Activated CD4-positive, CD25-positive, alpha-beta regulatory T cell treated with anti-CD3 and anti-CD28 coated beads, Interleukin-2, amount 50 U/mL, for 24 hours (primary cell): ENCODE results near the gene RBMS1.
A peak's percentile ranks its signal among the peaks of the same experiment; 100 is the strongest.
"Not testable (repeated sequence)": the region's sequence is repeated elsewhere in the genome, so short reads cannot be mapped to it uniquely, and the experiment has no call there.

Source experiments
- ATAC-seq, 2 donors: fragments of 150-1000 bp; cut with Tn5 transposase; one replicate each; pipeline ENCODE4 v1.10.0; 2021; ENCODE audit warnings: mild to moderate bottlenecking in 1 of 2, moderate library complexity in 1 of 2

RBMS1 gene

GRCh38 chr2:160501370-160501769 is 7.8 kb upstream of the RBMS1 start:
- ATAC-seq: peak in 1 of 2 donors; percentile 32

- ATAC-seq: no peak
Measured at GRCh38 chr2:160499865-160500264, 6.3 kb upstream of the RBMS1 start.

DNA sequence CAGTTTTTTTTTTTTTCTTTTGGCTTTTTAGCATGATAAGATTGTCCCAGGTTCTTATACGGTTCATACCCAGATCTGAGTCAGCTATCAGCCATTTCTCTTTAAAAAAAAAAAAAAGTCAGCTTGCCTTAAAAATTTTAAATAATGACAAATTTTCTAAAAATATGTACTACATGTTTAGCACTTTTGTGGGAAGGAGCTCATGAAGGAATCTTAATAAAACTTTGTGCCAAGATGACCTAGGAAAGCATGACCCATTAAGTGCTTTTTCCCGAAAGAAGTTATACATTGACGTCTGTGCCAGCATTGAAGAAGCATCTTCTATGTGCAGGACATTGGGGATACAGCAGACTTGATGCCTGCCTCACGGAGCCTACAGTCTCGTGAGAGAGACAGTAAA is 4.5 kb upstream of the RBMS1 start:
- ATAC-seq: no peak

- ATAC-seq: no peak
Measured at GRCh38 chr2:160494201-160494644, 616 bp upstream of the RBMS1 start.

GRCh38 chr2:160492401-160493226 is 993 bp downstream of the RBMS1 start:
- ATAC-seq: peak; percentile 27 to 31

DNA sequence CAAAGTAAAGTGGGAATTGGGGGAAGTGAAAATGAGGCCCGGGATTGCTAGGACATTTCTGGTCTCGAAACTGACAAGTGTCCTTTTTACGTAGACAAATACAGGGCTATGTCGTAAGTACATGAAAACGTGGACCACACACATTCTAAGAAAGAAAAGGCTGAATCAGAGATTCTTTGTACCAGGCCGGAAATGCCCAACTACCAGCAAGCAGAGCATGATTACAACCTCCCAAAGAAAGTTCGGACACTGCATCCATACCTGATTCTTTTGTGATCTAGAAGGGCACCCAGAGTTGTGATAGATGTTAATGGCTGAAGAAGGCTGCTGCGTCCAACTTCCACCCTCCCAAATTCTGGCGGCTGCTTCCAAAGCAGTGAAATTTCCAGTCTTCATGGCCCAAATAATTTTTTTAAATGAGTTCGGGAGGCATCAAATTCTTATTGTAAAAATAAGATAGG is 1.7 kb downstream of the RBMS1 start:
- no peak for ATAC-seq

DNA sequence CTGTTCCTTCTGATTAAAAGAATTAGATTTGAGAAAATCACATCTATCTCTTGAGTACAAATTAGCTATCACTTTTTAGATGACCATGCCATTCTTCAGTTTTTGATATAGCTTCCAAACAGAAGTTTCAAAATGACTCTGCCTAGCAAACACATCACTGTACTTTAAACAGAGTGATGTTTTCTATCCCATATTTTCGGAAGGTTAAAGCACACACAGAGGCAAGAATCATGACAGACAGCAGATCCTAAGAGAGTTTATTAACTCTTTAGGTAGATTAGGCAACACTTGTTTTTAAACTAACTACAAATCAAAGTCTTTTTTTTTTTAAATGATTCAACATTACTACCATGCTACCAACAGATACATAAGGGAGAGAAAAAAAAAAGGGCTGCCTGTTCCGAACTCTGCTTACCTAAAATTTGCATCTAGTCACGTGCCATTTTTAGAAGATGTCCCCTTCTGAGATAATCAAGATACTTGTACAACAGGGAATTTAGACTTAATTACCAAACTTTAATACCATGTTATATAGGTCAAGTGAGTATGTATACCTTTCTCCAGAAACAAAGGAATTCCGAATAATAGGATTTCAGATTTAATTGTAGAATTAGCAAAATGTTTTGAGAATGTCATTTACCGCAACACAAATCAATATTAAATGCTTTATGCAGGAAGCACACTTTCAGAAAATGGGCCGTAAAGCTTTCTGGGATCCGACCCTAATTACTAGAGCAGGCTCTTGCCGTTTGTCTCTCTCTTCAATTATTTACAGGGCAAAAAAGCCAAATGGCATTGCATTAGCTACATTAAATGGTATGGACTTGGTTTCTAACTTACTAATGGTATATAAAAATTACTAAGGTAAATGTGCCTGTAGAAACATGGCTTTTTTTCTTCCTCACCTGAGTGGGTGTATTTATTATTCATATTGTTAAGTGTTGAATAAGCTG is 2.6 kb downstream of the RBMS1 start:
- ATAC-seq: no peak

GRCh38 chr2:160489111-160489510 is 4.5 kb downstream of the RBMS1 start:
- peak in 1 of 2 donors; percentile 34 for ATAC-seq

- ATAC-seq: not testable (repeated sequence)
Measured at GRCh38 chr2:160488289-160488688, 5.3 kb downstream of the RBMS1 start.

DNA sequence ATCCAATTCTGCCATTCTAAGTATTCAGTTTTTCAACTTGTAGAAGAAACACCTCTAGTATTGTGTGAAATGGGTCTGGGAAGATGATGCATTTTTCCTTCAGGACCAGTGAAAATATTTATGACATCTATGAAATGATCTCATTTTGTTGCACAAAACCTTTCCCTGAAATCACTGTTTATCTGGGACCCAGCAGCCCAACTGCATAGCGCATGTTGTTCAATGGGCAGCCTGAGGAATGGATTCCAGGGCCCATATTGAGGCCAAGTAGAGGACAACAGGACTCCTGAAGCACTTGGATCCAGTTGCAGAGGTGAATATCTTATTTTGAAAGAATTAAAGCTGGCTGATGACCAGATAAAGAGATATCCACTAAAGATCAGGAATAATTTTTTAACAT is 7.3 kb downstream of the RBMS1 start:
- ATAC-seq: no peak

- peak; percentile 31 to 50 for ATAC-seq
Measured at GRCh38 chr2:160484859-160485520, 8.6 kb downstream of the RBMS1 start.

- peak; percentile 47 to 52 for ATAC-seq
Measured at GRCh38 chr2:160482673-160483072, 10.9 kb downstream of the RBMS1 start.

GRCh38 chr2:160479269-160479668 is 14.3 kb downstream of the RBMS1 start:
- no peak for ATAC-seq

DNA sequence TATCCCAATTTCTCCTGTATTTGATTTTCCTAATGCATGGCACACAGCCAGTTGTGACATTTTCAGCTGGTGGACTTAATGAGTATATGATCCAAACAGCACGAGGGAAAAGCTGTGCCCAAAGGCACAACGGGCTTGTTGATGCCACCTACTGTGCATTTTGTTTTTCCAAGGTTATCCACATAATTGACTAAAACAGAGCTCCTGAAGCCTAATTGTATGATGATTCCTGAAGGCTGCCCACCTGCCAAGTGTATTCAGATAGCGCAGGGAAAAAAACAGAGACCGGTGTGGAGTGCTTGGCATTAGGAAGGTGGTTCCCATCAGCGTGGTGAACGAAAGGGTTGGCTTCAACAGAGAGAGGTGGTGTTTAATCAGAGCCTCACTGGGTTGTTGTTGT is 14.9 kb downstream of the RBMS1 start:
- ATAC-seq: no peak

DNA sequence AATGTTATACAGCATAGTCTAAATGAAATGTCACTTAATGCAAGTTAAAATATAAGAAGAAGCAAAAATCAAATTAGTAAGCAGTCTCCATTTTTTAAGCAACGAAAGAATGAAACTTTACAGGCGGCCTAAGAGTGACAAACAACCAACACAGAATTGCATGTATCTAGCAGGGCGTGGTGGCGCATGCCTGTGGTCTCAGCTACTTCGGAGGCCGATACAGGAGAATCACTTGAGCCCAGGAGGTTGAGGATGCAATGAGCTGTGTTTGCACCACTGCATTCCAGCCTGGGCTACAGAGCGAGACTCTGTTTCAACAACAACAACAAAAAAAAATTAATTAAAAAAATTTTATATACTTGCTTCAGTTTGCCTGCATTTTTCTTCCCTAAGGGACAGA is 16.6 kb downstream of the RBMS1 start:
- no peak for ATAC-seq

GRCh38 chr2:160474891-160475787 is 18.5 kb downstream of the RBMS1 start:
- ATAC-seq: no peak

- ATAC-seq: no peak
Measured at GRCh38 chr2:160474319-160474645, 19.3 kb downstream of the RBMS1 start.

- ATAC-seq: no peak
Measured at GRCh38 chr2:160473468-160474318, 19.9 kb downstream of the RBMS1 start.

DNA sequence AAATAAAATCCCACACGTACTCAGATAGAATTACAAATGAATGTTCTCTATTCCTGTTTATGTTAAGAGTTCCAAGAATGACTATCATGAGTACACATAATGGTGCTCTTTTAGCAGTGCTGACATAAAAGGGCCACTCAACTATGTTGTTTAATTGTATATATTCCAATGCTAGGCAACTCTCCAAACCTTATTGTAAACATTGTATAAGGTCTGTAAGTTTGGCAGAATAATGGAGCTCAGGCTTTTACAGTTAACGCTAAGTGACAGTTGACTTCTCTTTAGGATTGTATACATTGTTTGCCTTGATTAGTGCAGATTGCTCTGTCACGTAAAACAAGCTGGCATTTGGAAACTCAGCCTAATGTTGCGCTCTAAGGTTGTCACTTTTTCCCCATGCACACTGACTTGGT is 20.8 kb downstream of the RBMS1 start:
- no peak for ATAC-seq

GRCh38 chr2:160471950-160472349 is 21.7 kb downstream of the RBMS1 start:
- ATAC-seq: no peak

GRCh38 chr2:160469621-160470204 is 23.9 kb downstream of the RBMS1 start:
- no peak for ATAC-seq
